ENCODE results near the gene PPP1R18. TPM values are rescaled to one million over a fixed set of nuclear protein-coding genes. Genes with fewer than 3 reads are reported as not detected.

Gene PPP1R18
- total and polyA plus RNA-seq, 2 of the 4 experiments (the other 2 are of a cell fraction), result 31.9 to 134 TPM

- Histone ChIP-seq H3K56ac (ENCODE audit: extremely low read depth, insufficient read depth, low read length) (peak within 1 kb of the TSS; percentile 82), H3K27ac (ENCODE audit: insufficient read depth, low read length) (peak within 1 kb of the TSS; percentile 90), H3K36me3 (ENCODE audit: control insufficient read depth, insufficient read depth, low read length) (peaks cover 53% of the 10 kb centered on the region), H3K4me1 (ENCODE audit: control insufficient read depth, insufficient read depth, low read length) (peaks cover 5% of the 10 kb centered on the region), H3K9me1 (ENCODE audit: insufficient read depth, low read length) (peaks cover 8% of the 10 kb centered on the region; the same call in 1 of the 2 replicates), H2AK5ac (ENCODE audit: low read depth, low read length) (peak within 1 kb of the TSS; percentile 95), H2BK120ac (ENCODE audit: low read depth, low read length) (no peak within 1 kb of the TSS), H3K27me3 (ENCODE audit: control insufficient read depth, insufficient read depth, low read length) (no peaks in the 10 kb centered on the region), H3K18ac (ENCODE audit: low read depth, low read length) (peak within 1 kb of the TSS; percentile 8; the same call in 1 of the 2 replicates), H3K23ac (ENCODE audit: low read depth, low read length) (peak within 1 kb of the TSS; percentile 87), H3K4me2 (ENCODE audit: low read depth, low read length) (peak within 1 kb of the TSS; percentile 92), H4K20me1 (ENCODE audit: insufficient read depth, low read length) (no peaks in the 10 kb centered on the region; the same call in 1 of the 2 replicates), H4K5ac (ENCODE audit: low read depth, low read length) (peak within 1 kb of the TSS; percentile 77), H3K14ac (replicated peaks; ENCODE audit: low read depth, low read length) (peak within 1 kb of the TSS; percentile 94), H3K9ac (ENCODE audit: low read depth, low read length) (peak within 1 kb of the TSS; percentile 93), H2BK15ac (ENCODE audit: low read depth, low read length) (no peak within 1 kb of the TSS), H3K4me3 (ENCODE audit: insufficient read depth, low read depth, low read length) (peak within 1 kb of the TSS; percentile 58), H2AFZ (replicated peaks; ENCODE audit: low read length, poor library complexity) (peak within 1 kb of the TSS; percentile 97), H2BK20ac (ENCODE audit: low read depth, low read length) (no peak within 1 kb of the TSS), H4K91ac (ENCODE audit: insufficient read depth, low read depth, low read length) (peak within 1 kb of the TSS; percentile 57), H3K79me1 (ENCODE audit: low read depth in 1 of 2, low read length in 2 of 2) (peaks cover 20 to 31% of the 10 kb centered on the region in 2 experiments), H3K9me3 (ENCODE audit: control insufficient read depth, insufficient read depth, low read length) (no peaks in the 10 kb centered on the region), H2AK9ac (replicated peaks; ENCODE audit: low read depth, low read length, poor library complexity) (peak within 1 kb of the TSS; percentile 96), H4K8ac (ENCODE audit: low read depth in 2 of 2, low read length in 2 of 2) (peak within 1 kb of the TSS; percentile 67 to 97), H3K4ac (ENCODE audit: low read depth, low read length) (peak within 1 kb of the TSS; percentile 90), H2BK5ac (ENCODE audit: low read depth, low read length, poor library complexity, severe bottlenecking) (peak within 1 kb of the TSS; percentile 68)
- ATAC-seq (ENCODE audit: low read depth) (peak; percentile 98), DNase-seq (peak; percentile 68)
- 0% methylated on average over 9 of the region's 36 CpGs; no CpG with 5 or more reads in 1 of the 2 experiments for WGBS, 2 experiments (ENCODE audit: extremely low coverage in 2 of 2, insufficient read length in 1 of 2)
- ChIA-PET POLR2A (ENCODE audit: unreplicated experiment) (interaction anchor here (1.2 to 1.4 kb wide), 2 partner anchors 9 to 11 kb away, joined by 3 to 4 read pairs; partner anchors contain the start of genes MRPS18B and PPP1R10), CTCF (interaction anchor here (0.6 kb wide), 1 partner anchor 1268 kb away, joined by 5 read pairs; no protein-coding TSS in a partner anchor)
- intact Hi-C loops (cut with micrococcal nuclease) (loop anchor here (1.0 kb wide), 1 partner anchor 8 kb away; no protein-coding TSS in a partner anchor), in situ Hi-C loops (cut with MboI; ENCODE audit: low sequenced_read_pairs) (no loop called here), dilution Hi-C loops (cut with HindIII; ENCODE audit: low sequenced_read_pairs, unreplicated experiment) (no loop called here)
- TSS peak; percentile 43 for BruUV-seq (replicated peaks)
- TF ChIP-seq RFX5 (IDR thresholded peaks at IDR 0.05; ENCODE audit: low read depth, low read length) (no peak), SMC3 (IDR thresholded peaks at IDR 0.05; ENCODE audit: low read depth, low read length) (peak; percentile 11; the same call in 1 of the 2 replicates), CEBPB (IDR thresholded peaks at IDR 0.05; ENCODE audit: low read depth, low read length) (no peak), RCOR1 (IDR thresholded peaks at IDR 0.05; ENCODE audit: insufficient replicate concordance, low read length) (no peak), POLR2A (IDR thresholded peaks at IDR 0.05; ENCODE audit: low read depth, low read length) (peak; percentile 76; the same call in 1 of the 2 replicates), NFE2L2 (IDR thresholded peaks at IDR 0.05; ENCODE audit: low read depth, low read length) (no peak), RAD21 (IDR thresholded peaks at IDR 0.05; ENCODE audit: low read length) (0 out of 2 replicates have a peak, but pooled peaks have one; percentile 25), MAFK (IDR thresholded peaks at IDR 0.05; ENCODE audit: low read depth, low read length) (no peak), ELK1 (IDR thresholded peaks at IDR 0.05; ENCODE audit: borderline replicate concordance, low read depth, low read length) (no peak), BHLHE40 (IDR thresholded peaks at IDR 0.05; ENCODE audit: low read depth, low read length) (no peak), FOS (IDR thresholded peaks at IDR 0.05; ENCODE audit: low read depth, low read length) (no peak), USF2 (IDR thresholded peaks at IDR 0.05; ENCODE audit: low read depth, low read length) (no peak), MAZ (IDR thresholded peaks at IDR 0.05; ENCODE audit: borderline replicate concordance, low read depth, low read length) (peak; percentile 53; the same call in 1 of the 2 replicates), CHD1 (IDR thresholded peaks at IDR 0.05; ENCODE audit: low read depth, low read length) (no peak), MXI1 (IDR thresholded peaks at IDR 0.05; ENCODE audit: borderline replicate concordance, low read depth, low read length) (no peak)
Measured at GRCh38 chr6:30626484-30627366, 59.7 kb downstream of the PPP1R18 start, which contains the start of gene ATAT1. ATAT1 (plus strand) TSS chr6:30626874.

All from IMR-90 (cell line).